CD14-positive monocyte (primary cell): ENCODE data around the gene ZBP1. TPM values are rescaled to one million over a fixed set of nuclear protein-coding genes. Genes with fewer than 3 reads are reported as not detected.

Source experiments
- DNase-seq, 3 donors: peaks; one replicate each; pipeline ENCODE4 v3.0.0-alpha.2; 2011 to 2022
- H2AFZ ChIP-seq: 2 replicates; pipeline ENCODE4 v1.6.0; 2012; ENCODE audit warnings: mild to moderate bottlenecking, low read depth, low read length, inconsistent platforms; ENCODE audit not compliant: insufficient read depth, poor library complexity, severe bottlenecking
- H3K27ac ChIP-seq, 2 donors: 1 replicate in 1 of 2; 2 replicates in 1 of 2; pipeline ENCODE4 v1.5.1; 2012 to 2013; ENCODE audit warnings: low read length in 2 of 2, control low read depth in 1 of 2, inconsistent platforms in 1 of 2, low read depth in 1 of 2, mild to moderate bottlenecking in 1 of 2
- H3K27me3 ChIP-seq, 2 donors: one replicate each; pipeline versions ENCODE4 v1.6.0 to v1.6.1; 2011 to 2013; ENCODE audit warnings: low read length in 2 of 2; ENCODE audit not compliant: control insufficient read depth in 2 of 2, insufficient read depth in 2 of 2
- H3K36me3 ChIP-seq, 2 donors: replicated peaks in 1 of 2; 1 replicate in 1 of 2; 2 replicates in 1 of 2; pipeline versions ENCODE4 v1.5.1 to v1.6.1; 2012 to 2013; ENCODE audit warnings: low read length in 2 of 2, control low read depth in 1 of 2, inconsistent platforms in 1 of 2, mild to moderate bottlenecking in 1 of 2; ENCODE audit not compliant: insufficient read depth in 2 of 2, control insufficient read depth in 1 of 2
- H3K4me1 ChIP-seq, 2 donors: 1 replicate in 1 of 2; 2 replicates in 1 of 2; pipeline versions ENCODE4 v1.5.1 to v1.6.1; 2012 to 2013; ENCODE audit warnings: low read length in 2 of 2, control low read depth in 1 of 2, inconsistent platforms in 1 of 2, mild to moderate bottlenecking in 1 of 2, moderate library complexity in 1 of 2; ENCODE audit not compliant: insufficient read depth in 2 of 2, control insufficient read depth in 1 of 2
- H3K4me2 ChIP-seq: replicated peaks from 2 replicates; pipeline ENCODE3; 2012; ENCODE audit warnings: low read length, moderate library complexity, mild to moderate bottlenecking; ENCODE audit not compliant: poor library complexity, severe bottlenecking; ENCODE audit errors: extremely low read depth
- H3K4me3 ChIP-seq, 3 experiments: fragments of 200-600 bp in 1 of 3; sonication (generic) in 1 of 3; replicated peaks in 1 of 3; 1 replicate in 2 of 3; 2 replicates in 1 of 3; pipeline ENCODE4 v1.5.1; 2011 to 2013; ENCODE audit warnings: low read length in 3 of 3, mild to moderate bottlenecking in 3 of 3, control low read depth in 2 of 3, low read depth in 2 of 3, inconsistent platforms in 1 of 3, moderate library complexity in 1 of 3
- H3K79me2 ChIP-seq: 2 replicates; pipeline ENCODE4 v1.6.0; 2012; ENCODE audit warnings: mild to moderate bottlenecking, control low read depth, inconsistent platforms, low read length, moderate library complexity; ENCODE audit not compliant: insufficient read depth
- H3K9ac ChIP-seq: 2 replicates; pipeline ENCODE4 v1.6.0; 2017; ENCODE audit warnings: low read length, mild to moderate bottlenecking; ENCODE audit not compliant: insufficient read depth, poor library complexity, severe bottlenecking
- H3K9me3 ChIP-seq, 2 donors: replicated peaks in 1 of 2; 1 replicate in 1 of 2; 2 replicates in 1 of 2; pipeline versions ENCODE4 v1.5.1 to v1.6.1; 2012 to 2013; ENCODE audit warnings: low read length in 2 of 2, control low read depth in 1 of 2; ENCODE audit not compliant: control insufficient read depth in 1 of 2, insufficient read depth in 1 of 2
- H4K20me1 ChIP-seq: 2 replicates; pipeline ENCODE4 v1.6.0; 2012; ENCODE audit warnings: mild to moderate bottlenecking, low read length, control low read depth, moderate library complexity; ENCODE audit not compliant: insufficient read depth
- H3K27ac Mint-ChIP-seq, 7 donors: one replicate each; pipeline ENCODE4 v1.8.0; 2020; ENCODE audit warnings: mild to moderate bottlenecking in 7 of 7, mixed read lengths in 7 of 7, moderate library complexity in 6 of 7, inconsistent platforms in 2 of 7
- H3K27me3 Mint-ChIP-seq, 3 donors: one replicate each; pipeline ENCODE4 v1.8.0; 2021 to 2022; ENCODE audit warnings: low read depth in 3 of 3, mild to moderate bottlenecking in 3 of 3, mixed read lengths in 3 of 3, moderate library complexity in 3 of 3, inconsistent platforms in 1 of 3
- H3K36me3 Mint-ChIP-seq, 2 donors: one replicate each; pipeline ENCODE4 v1.8.0; 2020; ENCODE audit warnings: mixed read lengths in 2 of 2, inconsistent platforms in 1 of 2, mild to moderate bottlenecking in 1 of 2
- H3K4me1 Mint-ChIP-seq: one replicate; pipeline ENCODE4 v1.8.0; 2020; ENCODE audit warnings: mild to moderate bottlenecking, mixed read lengths
- H3K4me3 Mint-ChIP-seq, 2 donors: one replicate each; pipeline ENCODE4 v1.8.0; 2020; ENCODE audit warnings: mild to moderate bottlenecking in 2 of 2, mixed read lengths in 2 of 2, moderate library complexity in 1 of 2
- H3K9me3 Mint-ChIP-seq, 7 donors: one replicate each; pipeline ENCODE4 v1.8.0; 2020 to 2022; ENCODE audit warnings: mixed read lengths in 7 of 7, mild to moderate bottlenecking in 6 of 7, moderate library complexity in 6 of 7, inconsistent platforms in 2 of 7
- CTCF ChIP-seq: fragments of 200-600 bp; IDR thresholded peaks from one replicate; pipeline ENCODE4 v1.8.0; 2022; ENCODE audit warnings: antibody characterized with exemption, mild to moderate bottlenecking
- WGBS: methylation state at CpG from one replicate; pipeline ENCODE4 v1.1.5; 2013; ENCODE audit warnings: missing lambda C conversion rate; ENCODE audit not compliant: insufficient coverage; 5-methylcytosine and 5-hydroxymethylcytosine counted together
- intact Hi-C, 2 donors: fragments of 100-400 bp; cut with micrococcal nuclease; formaldehyde crosslinking; loops; one replicate each; pipeline versions ENCODE4 v1.15.0 to v1.15.1; 2023
- polyA plus RNA-seq, 3 donors: library from polyadenylated mRNA; depleted of rRNA in 1 of 3; unstranded in 2 of 3; stranded (reverse) in 1 of 3; fragments of 300-500 nt in 2 of 3; fragments of >200 nt in 1 of 3; fragmentation: Illumina TruSeq in 2 of 3; gene quantifications; 1 replicate in 2 of 3; 2 replicates in 1 of 3; pipeline ENCODE4 v1.2.3, GENCODE V29; 2012 to 2021

ZBP1 gene
- polyA plus RNA-seq, 3 donors, result 2.8 to 25.9 (median 3.0) TPM

GRCh38 chr20:57589728-57590484 lies 30.3 kb downstream of the ZBP1 start:
- 94% methylated on average over 11 of the region's 16 CpGs for WGBS
- no peaks in the 10 kb centered on the region for H3K4me1 ChIP-seq
- H3K4me2 ChIP-seq, result no peak overlapping the region
- H3K36me3 Mint-ChIP-seq, result no peaks in the 10 kb centered on the region
- no peaks in the 10 kb centered on the region for H4K20me1 ChIP-seq
- H2AFZ ChIP-seq, result no peak overlapping the region
- no peak overlapping the region for H3K9ac ChIP-seq
- peaks cover 2 to 16% (median 6%) of the 10 kb centered on the region in 7 donors for H3K9me3 Mint-ChIP-seq
- H3K4me3 ChIP-seq, result no peak overlapping the region
- DNase-seq, result no peak
- no peak overlapping the region for H3K4me3 Mint-ChIP-seq
- H3K27ac ChIP-seq, result no peak overlapping the region
- H3K36me3 ChIP-seq, result no peaks in the 10 kb centered on the region
- no peaks in the 10 kb centered on the region for H3K79me2 ChIP-seq
- TF ChIP-seq CTCF, result no peak
- peaks cover 0 to 8% of the 10 kb centered on the region in 2 donors for H3K9me3 ChIP-seq
- peaks cover 0 to 8% of the 10 kb centered on the region in 2 donors for H3K27me3 ChIP-seq
- peaks cover 2% of the 10 kb centered on the region for H3K4me1 Mint-ChIP-seq
- peaks cover 9 to 42% (median 10%) of the 10 kb centered on the region in 3 donors for H3K27me3 Mint-ChIP-seq
- intact Hi-C loops, result loop anchor here (5.0 to 10.0 kb wide), 2 partner anchors 205 to 243 kb away; no protein-coding TSS in a partner anchor
- peak overlapping the region in 1 of 7 donors; percentile 73 for H3K27ac Mint-ChIP-seq

DNA sequence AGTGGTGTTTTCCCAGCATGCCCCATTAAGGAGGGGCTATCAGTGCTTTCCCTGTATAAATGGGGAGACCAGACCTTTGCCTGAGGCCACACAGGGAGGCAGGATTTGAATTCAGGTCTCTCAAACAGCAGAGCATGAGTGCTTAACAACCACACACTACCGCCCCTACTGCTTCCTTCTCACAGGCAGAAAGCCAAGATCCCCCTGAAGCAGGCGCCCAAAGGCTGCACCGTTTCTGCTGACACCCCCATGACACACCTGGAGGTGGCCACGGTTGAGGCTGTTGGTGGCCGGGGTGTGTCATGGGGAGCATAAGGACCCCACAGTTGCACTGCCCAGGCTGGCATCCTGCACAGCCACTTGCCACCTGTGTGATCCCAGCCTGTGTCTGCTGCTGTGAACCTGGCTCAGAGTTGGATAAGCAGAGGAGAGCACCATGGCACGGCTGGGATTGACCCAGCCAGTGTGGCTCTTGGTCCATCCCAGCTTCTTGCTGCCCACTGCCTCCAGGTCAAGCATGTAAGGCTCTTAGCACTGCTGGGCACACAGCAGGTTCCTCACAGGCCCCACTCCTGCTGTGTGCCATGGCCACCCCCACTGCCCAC lies 31.0 kb downstream of the ZBP1 start:
- Mint-ChIP-seq H3K4me3 (no peak overlapping the region), H3K4me1 (no peaks in the 10 kb centered on the region), H3K36me3 (no peaks in the 10 kb centered on the region), H3K27me3 (peaks cover 15 to 46% (median 16%) of the 10 kb centered on the region in 3 donors), H3K27ac (no peak overlapping the region), H3K9me3 (peaks cover 2 to 16% (median 7%) of the 10 kb centered on the region in 7 donors)
- H3K79me2 ChIP-seq, result no peaks in the 10 kb centered on the region
- H3K9me3 ChIP-seq, result peaks cover 0 to 10% of the 10 kb centered on the region in 2 donors
- intact Hi-C loops, result no loop called here
- H3K4me1 ChIP-seq, result no peaks in the 10 kb centered on the region
- H2AFZ ChIP-seq, result no peak overlapping the region
- H3K27ac ChIP-seq, result no peak overlapping the region
- H3K27me3 ChIP-seq, result peaks cover 0 to 14% of the 10 kb centered on the region in 2 donors
- H3K4me2 ChIP-seq, result no peak overlapping the region
- 89% methylated on average over 4 of the region's 6 CpGs for WGBS
- H3K36me3 ChIP-seq, result no peaks in the 10 kb centered on the region
- no peak overlapping the region for H3K9ac ChIP-seq
- DNase-seq, result no peak
- no peak for TF ChIP-seq CTCF
- no peaks in the 10 kb centered on the region for H4K20me1 ChIP-seq
- no peak overlapping the region for H3K4me3 ChIP-seq
